H9 (cell line): ENCODE measurements around the gene ZNF80. TPM values are rescaled to one million over a fixed set of nuclear protein-coding genes. Genes with fewer than 3 reads are reported as not detected.

Experiments used
- DNase-seq: peaks from one replicate; pipeline ENCODE4 v3.0.0-alpha.2; 2017
- H2AFZ ChIP-seq: one replicate; pipeline ENCODE4 v1.6.1; 2013; ENCODE audit warnings: mild to moderate bottlenecking, low read length, control low read depth, moderate library complexity
- H2AK5ac ChIP-seq: 2 replicates; pipeline ENCODE4 v1.6.1; 2013; ENCODE audit warnings: low read length, control low read depth, mixed read lengths; ENCODE audit not compliant: insufficient read length
- H2BK120ac ChIP-seq: one replicate; pipeline ENCODE4 v1.6.1; 2013; ENCODE audit warnings: low read depth, mild to moderate bottlenecking, low read length, control low read depth, inconsistent platforms; ENCODE audit not compliant: poor library complexity, severe bottlenecking
- H2BK12ac ChIP-seq: 2 replicates; pipeline ENCODE4 v1.6.1; 2013; ENCODE audit warnings: low read length, control low read depth, mixed read lengths, low read depth; ENCODE audit not compliant: insufficient read length
- H2BK15ac ChIP-seq: 2 replicates; pipeline ENCODE4 v1.6.1; 2013; ENCODE audit warnings: low read depth, low read length, control low read depth
- H2BK20ac ChIP-seq: one replicate; pipeline ENCODE4 v1.6.1; 2013; ENCODE audit warnings: low read depth, mild to moderate bottlenecking, low read length, control low read depth, inconsistent platforms; ENCODE audit not compliant: poor library complexity, severe bottlenecking
- H2BK5ac ChIP-seq: 2 replicates; pipeline ENCODE4 v1.6.1; 2013; ENCODE audit warnings: low read length, control low read depth, mixed read lengths; ENCODE audit not compliant: insufficient read length
- H3K14ac ChIP-seq: 2 replicates; pipeline ENCODE4 v1.6.1; 2013; ENCODE audit warnings: low read length, control low read depth; ENCODE audit not compliant: insufficient read depth
- H3K18ac ChIP-seq: 2 replicates; pipeline ENCODE4 v1.6.1; 2013; ENCODE audit warnings: low read depth, mild to moderate bottlenecking, mixed read lengths, low read length, control low read depth; ENCODE audit not compliant: insufficient read length
- H3K23ac ChIP-seq: 2 replicates; pipeline ENCODE4 v1.6.1; 2013; ENCODE audit warnings: low read length, control low read depth, mixed read lengths, low read depth; ENCODE audit not compliant: insufficient read length
- H3K23me2 ChIP-seq: 2 replicates; pipeline ENCODE4 v1.6.1; 2013; ENCODE audit warnings: low read depth, mild to moderate bottlenecking, mixed read lengths, low read length, control low read depth; ENCODE audit not compliant: insufficient read length, poor library complexity, severe bottlenecking
- H3K27ac ChIP-seq: 2 replicates; pipeline ENCODE4 v1.5.1; 2013; ENCODE audit warnings: low read length, control low read depth, mixed read lengths, low read depth; ENCODE audit not compliant: insufficient read length
- H3K27me3 ChIP-seq: 2 replicates; pipeline ENCODE4 v1.6.1; 2013; ENCODE audit warnings: low read length, control low read depth, inconsistent platforms; ENCODE audit not compliant: insufficient read depth
- H3K4ac ChIP-seq: 2 replicates; pipeline ENCODE4 v1.6.1; 2013; ENCODE audit warnings: low read depth, mild to moderate bottlenecking, control low read depth, inconsistent platforms, low read length, moderate library complexity
- H3K4me1 ChIP-seq: 2 replicates; pipeline ENCODE4 v1.6.1; 2013; ENCODE audit warnings: low read length, control low read depth, inconsistent platforms; ENCODE audit not compliant: insufficient read depth
- H3K4me2 ChIP-seq: 2 replicates; pipeline ENCODE4 v1.6.1; 2013; ENCODE audit warnings: low read length, control low read depth, mixed read lengths; ENCODE audit not compliant: insufficient read length, insufficient read depth
- H3K56ac ChIP-seq: 2 replicates; pipeline ENCODE4 v1.6.1; 2013; ENCODE audit warnings: low read depth, mild to moderate bottlenecking, mixed read lengths, low read length, control low read depth; ENCODE audit not compliant: insufficient read length
- H3K79me1 ChIP-seq: 2 replicates; pipeline ENCODE4 v1.6.1; 2013; ENCODE audit warnings: low read depth, mild to moderate bottlenecking, moderate library complexity, low read length, control low read depth, inconsistent platforms; ENCODE audit not compliant: insufficient read depth, poor library complexity, severe bottlenecking
- H3K79me2 ChIP-seq: 2 replicates; pipeline ENCODE4 v1.6.1; 2013; ENCODE audit warnings: low read length, control low read depth, inconsistent platforms; ENCODE audit not compliant: insufficient read depth
- H3K9ac ChIP-seq: 2 replicates; pipeline ENCODE4 v1.6.1; 2013; ENCODE audit warnings: low read length, control low read depth, mixed read lengths; ENCODE audit not compliant: insufficient read length; ENCODE audit errors: extremely low read depth
- H3K9me3 ChIP-seq: one replicate; pipeline ENCODE4 v1.6.1; 2013; ENCODE audit warnings: low read depth, low read length, inconsistent platforms; ENCODE audit not compliant: control insufficient read depth
- H3T11ph ChIP-seq: one replicate; pipeline ENCODE4 v1.6.1; 2013; ENCODE audit warnings: mild to moderate bottlenecking, low read length, control low read depth, inconsistent platforms
- H4K20me1 ChIP-seq: one replicate; pipeline ENCODE4 v1.6.1; 2013; ENCODE audit not compliant: control insufficient read depth, insufficient read length, insufficient read depth
- H4K5ac ChIP-seq: 2 replicates; pipeline ENCODE4 v1.6.1; 2013; ENCODE audit warnings: low read depth, mild to moderate bottlenecking, mixed read lengths, low read length, control low read depth; ENCODE audit not compliant: insufficient read length
- H4K8ac ChIP-seq: replicated peaks from 2 replicates; pipeline ENCODE4 v1.6.1; 2013; ENCODE audit warnings: low read length, control low read depth, mixed read lengths, low read depth; ENCODE audit not compliant: insufficient read length
- H4K91ac ChIP-seq: 2 replicates; pipeline ENCODE4 v1.6.1; 2013; ENCODE audit warnings: low read depth, mild to moderate bottlenecking, moderate library complexity, mixed read lengths, low read length, control low read depth; ENCODE audit not compliant: insufficient read length
- H3K27ac Mint-ChIP-seq, 3 experiments: 2 replicates in 2 of 3; 3 replicates in 1 of 3; pipeline ENCODE4 v1.8.0; 2020 to 2021; ENCODE audit warnings: mixed read lengths in 3 of 3, mild to moderate bottlenecking in 1 of 3, moderate library complexity in 1 of 3
- H3K27me3 Mint-ChIP-seq: 2 replicates; pipeline ENCODE4 v1.8.0; 2021; ENCODE audit warnings: low read depth, mild to moderate bottlenecking, moderate library complexity, mixed read lengths
- H3K36me3 Mint-ChIP-seq, 3 experiments: 2 replicates in 2 of 3; 3 replicates in 1 of 3; pipeline ENCODE4 v1.8.0; 2020 to 2021; ENCODE audit warnings: low read depth in 3 of 3, mixed read lengths in 3 of 3; ENCODE audit not compliant: insufficient read depth in 1 of 3
- H3K4me1 Mint-ChIP-seq, 2 experiments: 2 replicates each; pipeline ENCODE4 v1.8.0; 2020; ENCODE audit warnings: mixed read lengths in 2 of 2
- H3K4me3 Mint-ChIP-seq, 2 experiments: 2 replicates in 1 of 2; 3 replicates in 1 of 2; pipeline ENCODE4 v1.8.0; 2020 to 2021; ENCODE audit warnings: mild to moderate bottlenecking in 2 of 2, mixed read lengths in 2 of 2, moderate library complexity in 1 of 2
- H3K9me3 Mint-ChIP-seq, 2 experiments: 2 replicates in 1 of 2; 3 replicates in 1 of 2; pipeline ENCODE4 v1.8.0; 2020; ENCODE audit warnings: mild to moderate bottlenecking in 2 of 2, mixed read lengths in 2 of 2, moderate library complexity in 1 of 2
- WGBS: extraction: QIAGEN DNeasy Blood & Tissue Kit; methylation state at CpG from one replicate; pipeline ENCODE4 v1.1.7; 2013; ENCODE audit warnings: missing lambda C conversion rate, low lambda C conversion rate, mixed read lengths; ENCODE audit not compliant: insufficient read length; ENCODE audit errors: extremely low coverage; 5-methylcytosine and 5-hydroxymethylcytosine counted together
- total RNA-seq: library from RNA; stranded (reverse); gene quantifications from 2 replicates; pipeline ENCODE4 v1.2.1, GENCODE V29; 2021
- TF ChIP-seq, protein P1 (sequence below): fragments of 200-600 bp; sonication (generic); conservative IDR thresholded peaks from 3 replicates; pipeline ENCODE4 v1.8.0; 2021; ENCODE audit warnings: antibody characterized with exemption, mild to moderate bottlenecking

The ZNF80 gene
- total RNA-seq, 1 experiment from 2014 or later, result not detected

DNA sequence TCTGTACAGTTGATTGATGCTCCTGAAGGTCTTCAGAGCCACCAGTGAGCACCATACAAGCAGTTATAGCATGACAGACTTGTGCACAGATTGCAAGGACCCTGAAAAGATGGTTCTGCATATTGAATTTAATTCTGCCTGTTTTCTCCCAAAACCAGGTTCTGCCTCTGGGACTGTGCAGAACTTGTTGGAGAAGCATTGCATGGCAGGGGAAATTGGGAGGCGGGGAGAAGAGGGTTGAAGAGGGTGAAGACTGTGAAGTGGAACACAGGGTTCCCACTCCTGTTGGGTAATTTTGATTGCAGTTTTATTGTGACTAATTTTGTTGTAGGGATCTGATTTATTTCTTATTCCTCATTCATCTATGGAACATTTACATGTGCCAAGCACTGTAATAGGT, 10.3 kb downstream of the ZNF80 start:
- H4K20me1 ChIP-seq, result no peaks in the 10 kb centered on the region
- no peak overlapping the region for H2BK12ac ChIP-seq
- no peaks in the 10 kb centered on the region for H3K79me1 ChIP-seq
- no peak overlapping the region for H3K4me3 Mint-ChIP-seq
- peaks cover 6 to 18% (median 10%) of the 10 kb centered on the region in 3 experiments; a peak in 6 of 7 replicates for H3K36me3 Mint-ChIP-seq
- no peak overlapping the region for H2AFZ ChIP-seq
- H3K27ac Mint-ChIP-seq, result no peak overlapping the region
- H3K27me3 Mint-ChIP-seq, result peaks cover 2% of the 10 kb centered on the region
- H2AK5ac ChIP-seq, result no peak overlapping the region
- no peak overlapping the region for H2BK120ac ChIP-seq
- TF ChIP-seq, protein P1, sequence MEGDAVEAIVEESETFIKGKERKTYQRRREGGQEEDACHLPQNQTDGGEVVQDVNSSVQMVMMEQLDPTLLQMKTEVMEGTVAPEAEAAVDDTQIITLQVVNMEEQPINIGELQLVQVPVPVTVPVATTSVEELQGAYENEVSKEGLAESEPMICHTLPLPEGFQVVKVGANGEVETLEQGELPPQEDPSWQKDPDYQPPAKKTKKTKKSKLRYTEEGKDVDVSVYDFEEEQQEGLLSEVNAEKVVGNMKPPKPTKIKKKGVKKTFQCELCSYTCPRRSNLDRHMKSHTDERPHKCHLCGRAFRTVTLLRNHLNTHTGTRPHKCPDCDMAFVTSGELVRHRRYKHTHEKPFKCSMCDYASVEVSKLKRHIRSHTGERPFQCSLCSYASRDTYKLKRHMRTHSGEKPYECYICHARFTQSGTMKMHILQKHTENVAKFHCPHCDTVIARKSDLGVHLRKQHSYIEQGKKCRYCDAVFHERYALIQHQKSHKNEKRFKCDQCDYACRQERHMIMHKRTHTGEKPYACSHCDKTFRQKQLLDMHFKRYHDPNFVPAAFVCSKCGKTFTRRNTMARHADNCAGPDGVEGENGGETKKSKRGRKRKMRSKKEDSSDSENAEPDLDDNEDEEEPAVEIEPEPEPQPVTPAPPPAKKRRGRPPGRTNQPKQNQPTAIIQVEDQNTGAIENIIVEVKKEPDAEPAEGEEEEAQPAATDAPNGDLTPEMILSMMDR, result no peak
- no peaks in the 10 kb centered on the region for H3K23me2 ChIP-seq
- H3K18ac ChIP-seq, result no peak overlapping the region
- no peak overlapping the region for H2BK20ac ChIP-seq
- no peak overlapping the region for H4K8ac ChIP-seq
- no peak overlapping the region for H3K56ac ChIP-seq
- H3K27ac ChIP-seq, result no peak overlapping the region
- H3T11ph ChIP-seq, result no peak overlapping the region
- no peaks in the 10 kb centered on the region for H3K79me2 ChIP-seq
- no peaks in the 10 kb centered on the region for H3K27me3 ChIP-seq
- no peak overlapping the region for H3K23ac ChIP-seq
- H3K4me1 Mint-ChIP-seq, result peaks cover 0 to 8% of the 10 kb centered on the region in 2 experiments; a peak in 1 of 4 replicates
- no peaks in the 10 kb centered on the region for H3K4me1 ChIP-seq
- no peak overlapping the region for H3K9ac ChIP-seq
- H4K91ac ChIP-seq, result no peak overlapping the region
- H3K9me3 ChIP-seq, result no peaks in the 10 kb centered on the region
- no peak overlapping the region for H3K14ac ChIP-seq
- H3K4ac ChIP-seq, result no peak overlapping the region
- H2BK15ac ChIP-seq, result no peak overlapping the region
- peaks cover 18 to 19% of the 10 kb centered on the region in 2 experiments for H3K9me3 Mint-ChIP-seq
- no peak overlapping the region for H3K4me2 ChIP-seq
- no CpG with 5 or more reads among the region's 1 CpG for WGBS
- DNase-seq, result no peak
- H2BK5ac ChIP-seq, result no peak overlapping the region
- H4K5ac ChIP-seq, result no peak overlapping the region
